HCT116 (cell line): Measurements from ENCODE around the gene RHBDF2. TPM values are rescaled to one million over a fixed set of nuclear protein-coding genes. Genes with fewer than 3 reads are reported as not detected.

Experiments used
- ATAC-seq: fragments of 200-7000 bp; cut with Tn5 transposase; 2 replicates; pipeline ENCODE4 v1.9.1; 2020; ENCODE audit warnings: mild to moderate bottlenecking, moderate library complexity
- BruUV-seq: library from RNA; stranded (reverse); fragments of 400-500 nt; replicated peaks from 2 replicates; lab custom pipeline; 2021; lab: Mats Ljungman, UMichigan
- CTCF ChIA-PET: fragments of 300-600 bp; sonication (Branson Sonifier 250); formaldehyde crosslinking; loops from one replicate; lab custom pipeline; 2021; ENCODE audit warnings: antibody characterized with exemption; lab: Charles Lee
- POLR2A ChIA-PET: fragments of 300-600, 350-600 bp; sonication (Branson Sonifier 250); formaldehyde crosslinking; loops from one replicate; lab custom pipeline; 2021; ENCODE audit warnings: antibody characterized with exemption; lab: Charles Lee
- RAD21 ChIA-PET, 2 experiments: fragments of 300-600 bp; sonication (Branson Sonifier 250); formaldehyde crosslinking; loops; one replicate each; lab custom pipeline; 2023; ENCODE audit warnings: low total read pairs in 2 of 2; ENCODE audit not compliant: uncharacterized antibody in 2 of 2, unreplicated experiment in 2 of 2, low non-redundant PET in 1 of 2; lab: Charles Lee
- DNase-seq: peaks from one replicate; pipeline ENCODE4 v3.0.0-alpha.2; 2010; ENCODE audit warnings: low read depth, low spot score
- H2AFZ ChIP-seq: fragments of 200-600 bp; shearing (Covaris generic), sonication (generic); 2 replicates; pipeline ENCODE4 v1.6.1; 2017; ENCODE audit warnings: low read depth, mixed run types, mixed read lengths, antibody characterized with exemption, low read length; ENCODE audit not compliant: poor library complexity, severe bottlenecking
- H3K27ac ChIP-seq: 2 replicates; pipeline ENCODE4 v1.5.1; 2012; ENCODE audit warnings: low read depth, low read length
- H3K27me3 ChIP-seq: fragments of 200-600 bp; sonication (generic); 2 replicates; pipeline ENCODE4 v1.6.1; 2016; ENCODE audit warnings: mixed run types, low read length, mixed read lengths; ENCODE audit not compliant: insufficient read depth
- H3K36me3 ChIP-seq, 2 experiments: fragments of 200-500 bp in 1 of 2; fragments of 200-600 bp in 1 of 2; sonication (Bioruptor generic) in 1 of 2; sonication (generic) in 1 of 2; 2 replicates each; pipeline versions ENCODE4 v1.5.1 to v1.6.1; 2014 to 2016; ENCODE audit warnings: low read length in 2 of 2, inconsistent platforms in 1 of 2, mixed read lengths in 1 of 2, mixed run types in 1 of 2; ENCODE audit not compliant: insufficient read depth in 2 of 2, control insufficient read depth in 1 of 2
- H3K4me1 ChIP-seq, 2 experiments: fragments of 200-600 bp in 1 of 2; sonication (generic) in 1 of 2; 2 replicates each; pipeline versions ENCODE4 v1.5.1 to v1.6.1; 2012 to 2017; ENCODE audit warnings: low read length in 2 of 2, inconsistent platforms in 1 of 2, mild to moderate bottlenecking in 1 of 2, mixed read lengths in 1 of 2, mixed run types in 1 of 2, moderate library complexity in 1 of 2; ENCODE audit not compliant: insufficient read depth in 2 of 2, control insufficient read depth in 1 of 2
- H3K4me2 ChIP-seq: fragments of 200-600 bp; sonication (generic); 2 replicates; pipeline ENCODE4 v1.6.1; 2017; ENCODE audit warnings: mixed run types, low read length, mixed read lengths
- H3K4me3 ChIP-seq, 2 experiments: fragments of 200-600 bp in 1 of 2; sonication (generic) in 1 of 2; replicated peaks in 1 of 2; 2 replicates each; pipeline ENCODE4 v1.5.1; 2011 to 2016; ENCODE audit warnings: low read length in 2 of 2, control low read depth in 1 of 2, low read depth in 1 of 2, mild to moderate bottlenecking in 1 of 2, mixed read lengths in 1 of 2, mixed run types in 1 of 2
- H3K79me2 ChIP-seq: fragments of 200-600 bp; sonication (generic); 2 replicates; pipeline ENCODE4 v1.6.1; 2017; ENCODE audit warnings: mild to moderate bottlenecking, mixed run types, low read length, moderate library complexity, mixed read lengths; ENCODE audit not compliant: insufficient read depth
- H3K9ac ChIP-seq: fragments of 200-600 bp; sonication (generic); 2 replicates; pipeline ENCODE4 v1.6.1; 2016; ENCODE audit warnings: low read length, mixed read lengths
- H3K9me2 ChIP-seq: fragments of 200-600 bp; sonication (generic), shearing (Covaris generic); 2 replicates; pipeline ENCODE4 v1.6.1; 2017; ENCODE audit warnings: mixed run types, mild to moderate bottlenecking, moderate library complexity; ENCODE audit not compliant: insufficient read depth
- H3K9me3 ChIP-seq, 2 experiments: fragments of 200-500 bp in 1 of 2; fragments of 200-600 bp in 1 of 2; sonication (Bioruptor generic) in 1 of 2; sonication (generic) in 1 of 2; 2 replicates each; pipeline ENCODE4 v1.6.1; 2014 to 2017; ENCODE audit warnings: low read length in 2 of 2, mixed read lengths in 2 of 2, inconsistent platforms in 1 of 2, low read depth in 1 of 2, mild to moderate bottlenecking in 1 of 2, mixed run types in 1 of 2, moderate library complexity in 1 of 2; ENCODE audit not compliant: control insufficient read depth in 1 of 2, insufficient read depth in 1 of 2
- H4K20me1 ChIP-seq: fragments of 200-600 bp; sonication (generic), shearing (Covaris generic); 2 replicates; pipeline ENCODE4 v1.6.1; 2017; ENCODE audit warnings: mixed run types, mild to moderate bottlenecking, moderate library complexity; ENCODE audit not compliant: insufficient read depth
- ATF3 ChIP-seq: IDR thresholded peaks from 2 replicates; pipeline ENCODE4 v1.6.1; 2012
- EGR1 ChIP-seq: IDR thresholded peaks from 2 replicates; pipeline ENCODE4 v1.6.1; 2012; ENCODE audit warnings: low read depth
- ELF1 ChIP-seq: IDR thresholded peaks from 2 replicates; pipeline ENCODE4 v1.6.1; 2012; ENCODE audit warnings: low read depth, borderline replicate concordance
- JUND ChIP-seq: IDR thresholded peaks from 2 replicates; pipeline ENCODE4 v1.6.1; 2012
- POLR2A ChIP-seq: IDR thresholded peaks from 2 replicates; pipeline ENCODE4 v1.7.0; 2011; ENCODE audit warnings: borderline replicate concordance; ENCODE audit not compliant: insufficient read depth, insufficient read length; ENCODE audit errors: extremely low read depth
- POLR2AphosphoS5 ChIP-seq: IDR thresholded peaks from 2 replicates; pipeline ENCODE4 v1.6.1; 2011; ENCODE audit warnings: mild to moderate bottlenecking, low read depth, low read length, moderate library complexity
- YY1 ChIP-seq: IDR thresholded peaks from 2 replicates; pipeline ENCODE4 v1.6.1; 2011; ENCODE audit warnings: low read length, low read depth, moderate library complexity, mild to moderate bottlenecking; ENCODE audit not compliant: insufficient replicate concordance; ENCODE audit errors: extremely low read depth
- ZFX ChIP-seq: fragments of 450-650 bp; IDR thresholded peaks from 2 replicates; pipeline ENCODE4 v1.6.1; 2017
- intact Hi-C: fragments of 100-400 bp; cut with micrococcal nuclease; formaldehyde crosslinking; loops from 2 replicates; pipeline ENCODE4 v1.10.0; 2022
- total RNA-seq: library from RNA; stranded (reverse); gene quantifications from one replicate; pipeline ENCODE4 v1.2.1, GENCODE V29; 2021; ENCODE audit not compliant: unreplicated experiment
- TF ChIP-seq, protein P1 (sequence below): IDR thresholded peaks from 2 replicates; pipeline ENCODE4 v1.6.1; 2012; ENCODE audit warnings: low read depth

The RHBDF2 gene
- total RNA-seq, 1 experiment from 2014 or later, result 61.1 TPM

DNA sequence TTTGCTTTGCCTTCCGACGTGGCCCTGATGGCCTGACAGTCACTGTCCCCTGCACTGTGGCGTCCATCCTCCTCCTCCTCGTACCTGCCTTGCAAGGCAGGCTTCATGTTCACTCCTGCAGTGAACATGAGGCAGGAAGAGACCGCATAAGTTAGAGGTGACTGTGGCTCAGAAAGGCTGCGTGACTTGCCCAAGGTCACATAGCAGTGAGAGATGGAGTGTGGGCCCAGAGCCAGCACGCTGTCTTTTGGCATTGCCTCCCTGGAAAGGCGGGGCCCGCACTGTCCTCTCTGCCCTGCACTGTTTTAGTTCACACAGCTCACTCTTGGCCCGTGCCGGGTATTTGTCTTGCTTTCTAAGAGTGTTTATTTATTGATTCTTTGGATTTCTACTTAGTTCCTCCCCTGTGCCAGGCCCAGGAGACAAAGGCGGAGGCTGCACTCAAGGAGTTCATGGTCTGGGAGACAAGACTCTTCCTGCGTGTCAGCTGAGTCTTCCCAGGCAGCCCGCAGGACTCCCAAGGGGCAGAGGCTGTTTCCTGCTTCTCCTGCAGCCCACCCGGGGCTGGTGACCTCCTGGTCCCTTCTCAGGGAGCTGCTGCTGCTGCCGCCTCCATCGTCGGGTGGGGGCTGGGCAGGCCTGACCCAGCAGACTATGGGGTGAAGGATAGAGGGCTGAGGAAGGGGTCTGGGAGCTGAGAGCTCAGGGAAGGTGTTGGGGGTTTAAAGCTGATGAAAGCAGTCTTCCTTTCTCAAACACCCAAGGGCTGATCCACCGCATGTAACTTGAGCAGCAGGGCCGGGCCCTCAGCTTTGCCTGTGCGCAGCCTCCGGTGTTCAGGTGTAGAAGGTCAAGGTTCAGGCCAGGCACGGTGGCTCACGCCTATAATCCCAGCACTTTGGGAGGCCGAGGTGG lies 23.6 kb upstream of the RHBDF2 start:
- Histone ChIP-seq H2AFZ (no peak overlapping the region), H3K4me2 (no peak overlapping the region), H3K79me2 (no peaks in the 10 kb centered on the region), H3K9me2 (no peaks in the 10 kb centered on the region), H3K9ac (no peak overlapping the region), H3K27ac (no peak overlapping the region; the same call in 1 of the 2 replicates), H4K20me1 (no peaks in the 10 kb centered on the region), H3K4me1 (peaks cover 8 to 33% of the 10 kb centered on the region in 2 experiments; a peak in 3 of 4 replicates), H3K27me3 (no peaks in the 10 kb centered on the region), H3K36me3 (no peaks in the 10 kb centered on the region), H3K4me3 (no peak overlapping the region), H3K9me3 (no peaks in the 10 kb centered on the region)
- RAD21 ChIA-PET, result interaction anchor here in 1 of 2 experiments (2.8 kb wide), 1 partner anchor 99 kb away, joined by 17 read pairs; no protein-coding TSS in a partner anchor
- no peak for ATAC-seq
- no peak for DNase-seq
- TF ChIP-seq EGR1 (no peak), YY1 (no peak), POLR2A (peak; percentile 39), ATF3 (no peak), POLR2AphosphoS5 (no peak), ZFX (peak; percentile 70; the same call in 1 of the 2 replicates), JUND (no peak), ELF1 (no peak)
- TF ChIP-seq, protein P1, sequence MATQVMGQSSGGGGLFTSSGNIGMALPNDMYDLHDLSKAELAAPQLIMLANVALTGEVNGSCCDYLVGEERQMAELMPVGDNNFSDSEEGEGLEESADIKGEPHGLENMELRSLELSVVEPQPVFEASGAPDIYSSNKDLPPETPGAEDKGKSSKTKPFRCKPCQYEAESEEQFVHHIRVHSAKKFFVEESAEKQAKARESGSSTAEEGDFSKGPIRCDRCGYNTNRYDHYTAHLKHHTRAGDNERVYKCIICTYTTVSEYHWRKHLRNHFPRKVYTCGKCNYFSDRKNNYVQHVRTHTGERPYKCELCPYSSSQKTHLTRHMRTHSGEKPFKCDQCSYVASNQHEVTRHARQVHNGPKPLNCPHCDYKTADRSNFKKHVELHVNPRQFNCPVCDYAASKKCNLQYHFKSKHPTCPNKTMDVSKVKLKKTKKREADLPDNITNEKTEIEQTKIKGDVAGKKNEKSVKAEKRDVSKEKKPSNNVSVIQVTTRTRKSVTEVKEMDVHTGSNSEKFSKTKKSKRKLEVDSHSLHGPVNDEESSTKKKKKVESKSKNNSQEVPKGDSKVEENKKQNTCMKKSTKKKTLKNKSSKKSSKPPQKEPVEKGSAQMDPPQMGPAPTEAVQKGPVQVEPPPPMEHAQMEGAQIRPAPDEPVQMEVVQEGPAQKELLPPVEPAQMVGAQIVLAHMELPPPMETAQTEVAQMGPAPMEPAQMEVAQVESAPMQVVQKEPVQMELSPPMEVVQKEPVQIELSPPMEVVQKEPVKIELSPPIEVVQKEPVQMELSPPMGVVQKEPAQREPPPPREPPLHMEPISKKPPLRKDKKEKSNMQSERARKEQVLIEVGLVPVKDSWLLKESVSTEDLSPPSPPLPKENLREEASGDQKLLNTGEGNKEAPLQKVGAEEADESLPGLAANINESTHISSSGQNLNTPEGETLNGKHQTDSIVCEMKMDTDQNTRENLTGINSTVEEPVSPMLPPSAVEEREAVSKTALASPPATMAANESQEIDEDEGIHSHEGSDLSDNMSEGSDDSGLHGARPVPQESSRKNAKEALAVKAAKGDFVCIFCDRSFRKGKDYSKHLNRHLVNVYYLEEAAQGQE, result no peak
- BruUV-seq, result no TSS peak
- POLR2A ChIA-PET, result interaction anchor here (0.7 kb wide), 1 partner anchor 22 kb away, joined by 5 read pairs; no protein-coding TSS in a partner anchor
- CTCF ChIA-PET, result interaction anchor here (1.2 to 2.9 kb wide), 4 partner anchors 16 to 201 kb away, joined by 3 to 55 read pairs (median 3); partner anchors contain the start of genes JMJD6, METTL23 and PRCD
- intact Hi-C loops, result no loop called here
